ENCODE data around the gene P2RY6. TPM values are rescaled to one million over a fixed set of nuclear protein-coding genes. Genes with fewer than 3 reads are reported as not detected.

Gene P2RY6
- polyA plus RNA-seq, 1 donor (not counting 4 experiments of a cell fraction or from before 2014, with no cell fraction given) = 0.04 TPM

GRCh38 chr11:73265853-73266645 is 6.1 kb upstream of the P2RY6 start:
- Histone ChIP-seq H3K4me1 (ENCODE audit: control insufficient read depth, extremely low read depth, insufficient read depth, low read length) (peaks cover 13% of the 10 kb centered on the region), H3K27ac (ENCODE audit: control insufficient read depth, insufficient read depth, low read length) (no peak overlapping the region), H4K20me1 (ENCODE audit: control insufficient read depth, extremely low read depth, insufficient read depth, low read length) (no peaks in the 10 kb centered on the region), H3K4me3 (ENCODE audit: control insufficient read depth in 2 of 3, extremely low read depth in 1 of 3, insufficient read depth in 2 of 3, low read depth in 1 of 3, low read length in 3 of 3) (no peak overlapping the region), H3K79me2 (ENCODE audit: control insufficient read depth, insufficient read depth, low read length) (no peaks in the 10 kb centered on the region), H3K4me2 (ENCODE audit: control insufficient read depth, extremely low read depth, insufficient read depth, low read depth, low read length) (no peak overlapping the region), H2AFZ (ENCODE audit: control insufficient read depth, low read length) (no peak overlapping the region), H3K36me3 (ENCODE audit: control insufficient read depth in 2 of 2, extremely low read depth in 1 of 2, insufficient read depth in 2 of 2, low read length in 2 of 2) (no peaks in the 10 kb centered on the region), H3K27me3 (ENCODE audit: control insufficient read depth, extremely low read depth, insufficient read depth, low read length) (peaks cover 38% of the 10 kb centered on the region), H3K9me3 (ENCODE audit: control insufficient read depth, low read depth, low read length) (no peaks in the 10 kb centered on the region), H3K9ac (ENCODE audit: control insufficient read depth, extremely low read depth, insufficient read depth, low read length) (no peak overlapping the region), H3K9me1 (ENCODE audit: control insufficient read depth, extremely low read depth, insufficient read depth, low read length) (no peaks in the 10 kb centered on the region)
- TF ChIP-seq, protein P1, sequence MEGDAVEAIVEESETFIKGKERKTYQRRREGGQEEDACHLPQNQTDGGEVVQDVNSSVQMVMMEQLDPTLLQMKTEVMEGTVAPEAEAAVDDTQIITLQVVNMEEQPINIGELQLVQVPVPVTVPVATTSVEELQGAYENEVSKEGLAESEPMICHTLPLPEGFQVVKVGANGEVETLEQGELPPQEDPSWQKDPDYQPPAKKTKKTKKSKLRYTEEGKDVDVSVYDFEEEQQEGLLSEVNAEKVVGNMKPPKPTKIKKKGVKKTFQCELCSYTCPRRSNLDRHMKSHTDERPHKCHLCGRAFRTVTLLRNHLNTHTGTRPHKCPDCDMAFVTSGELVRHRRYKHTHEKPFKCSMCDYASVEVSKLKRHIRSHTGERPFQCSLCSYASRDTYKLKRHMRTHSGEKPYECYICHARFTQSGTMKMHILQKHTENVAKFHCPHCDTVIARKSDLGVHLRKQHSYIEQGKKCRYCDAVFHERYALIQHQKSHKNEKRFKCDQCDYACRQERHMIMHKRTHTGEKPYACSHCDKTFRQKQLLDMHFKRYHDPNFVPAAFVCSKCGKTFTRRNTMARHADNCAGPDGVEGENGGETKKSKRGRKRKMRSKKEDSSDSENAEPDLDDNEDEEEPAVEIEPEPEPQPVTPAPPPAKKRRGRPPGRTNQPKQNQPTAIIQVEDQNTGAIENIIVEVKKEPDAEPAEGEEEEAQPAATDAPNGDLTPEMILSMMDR (optimal IDR thresholded peaks at IDR 0.05 in 1 of 3, IDR thresholded peaks at IDR 0.05 in 1 of 3, conservative IDR thresholded peaks at IDR 0.05 in 1 of 3; ENCODE audit: extremely low read depth in 1 of 3, insufficient read depth in 2 of 3, low read length in 3 of 3) = no peak
- TF ChIP-seq EZH2 (IDR thresholded peaks at IDR 0.05; ENCODE audit: low read length) = no peak
- DNase-seq (ENCODE audit: low read depth, low spot score) = no peak
- dilution Hi-C loops (cut with MboI; ENCODE audit: extremely low pct_ligation_motif_present, low sequenced_read_pairs) = no loop called here
- FAIRE-seq = no peak

DNA sequence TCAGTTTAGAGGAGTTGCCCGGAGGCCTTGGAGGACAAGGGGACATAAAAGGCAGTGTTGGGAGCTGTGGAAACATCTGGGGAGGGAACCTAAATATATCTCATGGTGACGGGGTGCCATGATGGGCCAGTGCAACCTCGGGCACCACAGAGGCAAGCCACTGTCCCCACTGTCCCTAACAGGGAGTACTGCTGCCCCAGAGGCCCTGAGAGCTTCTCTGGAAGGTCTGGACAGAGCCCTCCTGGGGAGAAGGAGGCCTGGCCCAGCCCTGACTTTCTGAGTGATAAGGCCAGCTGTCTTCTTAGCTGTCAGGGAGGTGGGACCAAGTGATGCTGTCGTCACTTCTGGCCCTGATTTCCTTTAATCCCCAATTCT is 5.5 kb upstream of the P2RY6 start:
- Histone ChIP-seq H3K4me2 (ENCODE audit: control insufficient read depth, extremely low read depth, insufficient read depth, low read depth, low read length) (no peak overlapping the region), H3K79me2 (ENCODE audit: control insufficient read depth, insufficient read depth, low read length) (no peaks in the 10 kb centered on the region), H3K4me1 (ENCODE audit: control insufficient read depth, extremely low read depth, insufficient read depth, low read length) (peaks cover 15% of the 10 kb centered on the region), H4K20me1 (ENCODE audit: control insufficient read depth, extremely low read depth, insufficient read depth, low read length) (no peaks in the 10 kb centered on the region), H3K9me1 (ENCODE audit: control insufficient read depth, extremely low read depth, insufficient read depth, low read length) (no peaks in the 10 kb centered on the region), H3K36me3 (ENCODE audit: control insufficient read depth in 2 of 2, extremely low read depth in 1 of 2, insufficient read depth in 2 of 2, low read length in 2 of 2) (no peaks in the 10 kb centered on the region), H3K9me3 (ENCODE audit: control insufficient read depth, low read depth, low read length) (no peaks in the 10 kb centered on the region), H3K27me3 (ENCODE audit: control insufficient read depth, extremely low read depth, insufficient read depth, low read length) (peaks cover 38% of the 10 kb centered on the region), H2AFZ (ENCODE audit: control insufficient read depth, low read length) (no peak overlapping the region), H3K4me3 (ENCODE audit: control insufficient read depth in 2 of 3, extremely low read depth in 1 of 3, insufficient read depth in 2 of 3, low read depth in 1 of 3, low read length in 3 of 3) (no peak overlapping the region), H3K9ac (ENCODE audit: control insufficient read depth, extremely low read depth, insufficient read depth, low read length) (no peak overlapping the region), H3K27ac (ENCODE audit: control insufficient read depth, insufficient read depth, low read length) (no peak overlapping the region)
- FAIRE-seq (no peak), DNase-seq (ENCODE audit: low read depth, low spot score) (no peak)
- no peak for TF ChIP-seq EZH2 (IDR thresholded peaks at IDR 0.05; ENCODE audit: low read length)
- TF ChIP-seq, protein P1 (optimal IDR thresholded peaks at IDR 0.05 in 1 of 3, IDR thresholded peaks at IDR 0.05 in 1 of 3, conservative IDR thresholded peaks at IDR 0.05 in 1 of 3; ENCODE audit: extremely low read depth in 1 of 3, insufficient read depth in 2 of 3, low read length in 3 of 3) = no peak
- dilution Hi-C loops (cut with MboI; ENCODE audit: extremely low pct_ligation_motif_present, low sequenced_read_pairs) = no loop called here

Measured in keratinocyte (primary cell).